Activated T-helper 17 cell treated with anti-CD3 and anti-CD28 coated beads, Interleukin-2, amount 50 U/mL, for 72 hours (primary cell): ENCODE measurements around the gene ASXL1. TPM values are rescaled to one million over a fixed set of nuclear protein-coding genes. Genes with fewer than 3 reads are reported as not detected.
A peak's percentile ranks its signal among the peaks of the same experiment; 100 is the strongest.

Experiments
- ATAC-seq: fragments of 150-1000 bp; cut with Tn5 transposase; replicated peaks from 2 replicates; pipeline ENCODE4 v1.10.0; 2021; ENCODE audit warnings: mild to moderate bottlenecking, moderate library complexity
- H3K27ac Mint-ChIP-seq: one replicate; pipeline ENCODE4 v1.8.0; 2022; ENCODE audit warnings: mixed read lengths
- H3K27me3 Mint-ChIP-seq: one replicate; pipeline ENCODE4 v1.8.0; 2022; ENCODE audit warnings: mixed read lengths
- H3K36me3 Mint-ChIP-seq: one replicate; pipeline ENCODE4 v1.8.0; 2022; ENCODE audit warnings: low read depth, mild to moderate bottlenecking, mixed read lengths
- H3K4me1 Mint-ChIP-seq: one replicate; pipeline ENCODE4 v1.8.0; 2022; ENCODE audit warnings: mixed read lengths
- H3K4me3 Mint-ChIP-seq: one replicate; pipeline ENCODE4 v1.8.0; 2022; ENCODE audit warnings: mild to moderate bottlenecking, mixed read lengths
- H3K9me3 Mint-ChIP-seq: one replicate; pipeline ENCODE4 v1.8.0; 2022; ENCODE audit warnings: mixed read lengths
- total RNA-seq, 2 donors: library from RNA; stranded (reverse); gene quantifications; one replicate each; pipeline ENCODE4 v1.2.3, GENCODE V29; 2022

ASXL1 gene
- total RNA-seq, 2 donors from 2014 or later, result 164 to 232 TPM

- no peaks in the 10 kb centered on the region for H3K9me3 Mint-ChIP-seq
- no peak overlapping the region for H3K4me3 Mint-ChIP-seq
- peaks cover 33% of the 10 kb centered on the region for H3K4me1 Mint-ChIP-seq
- no peaks in the 10 kb centered on the region for H3K27me3 Mint-ChIP-seq
- no peak for ATAC-seq
- H3K27ac Mint-ChIP-seq, result peak overlapping the region; percentile 44
- H3K36me3 Mint-ChIP-seq, result peaks cover 7% of the 10 kb centered on the region
These were observed 122.5 kb downstream of the ASXL1 start for GRCh38 chr20:32480371-32481241.

- peaks cover 35% of the 10 kb centered on the region for H3K4me1 Mint-ChIP-seq
- ATAC-seq, result no peak
- H3K27me3 Mint-ChIP-seq, result no peaks in the 10 kb centered on the region
- peak overlapping the region; percentile 51 for H3K4me3 Mint-ChIP-seq
- peak overlapping the region; percentile 44 for H3K27ac Mint-ChIP-seq
- H3K36me3 Mint-ChIP-seq, result peaks cover 7% of the 10 kb centered on the region
- H3K9me3 Mint-ChIP-seq, result no peaks in the 10 kb centered on the region
These were observed 123.4 kb downstream of the ASXL1 start for GRCh38 chr20:32481311-32482142.

GRCh38 chr20:32482143-32482441 lies 124.0 kb downstream of the ASXL1 start:
- H3K36me3 Mint-ChIP-seq, result peaks cover 7% of the 10 kb centered on the region
- no peak overlapping the region for H3K27ac Mint-ChIP-seq
- H3K4me3 Mint-ChIP-seq, result peak overlapping the region; percentile 51
- peaks cover 33% of the 10 kb centered on the region for H3K4me1 Mint-ChIP-seq
- no peaks in the 10 kb centered on the region for H3K27me3 Mint-ChIP-seq
- no peak for ATAC-seq
- H3K9me3 Mint-ChIP-seq, result no peaks in the 10 kb centered on the region

- no peak overlapping the region for H3K27ac Mint-ChIP-seq
- peaks cover 7% of the 10 kb centered on the region for H3K36me3 Mint-ChIP-seq
- H3K4me3 Mint-ChIP-seq, result peak overlapping the region; percentile 51
- H3K9me3 Mint-ChIP-seq, result no peaks in the 10 kb centered on the region
- ATAC-seq, result peak; percentile 21
- no peaks in the 10 kb centered on the region for H3K27me3 Mint-ChIP-seq
- H3K4me1 Mint-ChIP-seq, result peaks cover 32% of the 10 kb centered on the region
These were observed 124.5 kb downstream of the ASXL1 start for GRCh38 chr20:32482442-32483261.

- Mint-ChIP-seq H3K36me3 (peaks cover 7% of the 10 kb centered on the region), H3K4me1 (peaks cover 26% of the 10 kb centered on the region), H3K9me3 (no peaks in the 10 kb centered on the region), H3K27me3 (no peaks in the 10 kb centered on the region), H3K27ac (no peak overlapping the region), H3K4me3 (peak overlapping the region; percentile 86)
- peak; percentile 59 for ATAC-seq
These were observed 125.5 kb downstream of the ASXL1 start for GRCh38 chr20:32483351-32484224.

GRCh38 chr20:32484225-32484957 lies 126.3 kb downstream of the ASXL1 start:
- peak overlapping the region; percentile 95 for H3K27ac Mint-ChIP-seq
- peaks cover 26% of the 10 kb centered on the region for H3K4me1 Mint-ChIP-seq
- peaks cover 7% of the 10 kb centered on the region for H3K36me3 Mint-ChIP-seq
- H3K27me3 Mint-ChIP-seq, result no peaks in the 10 kb centered on the region
- peak overlapping the region; percentile 86 for H3K4me3 Mint-ChIP-seq
- ATAC-seq, result peak; percentile 20
- no peaks in the 10 kb centered on the region for H3K9me3 Mint-ChIP-seq

GRCh38 chr20:32484958-32485769 lies 127.0 kb downstream of the ASXL1 start:
- peak; percentile 82 for ATAC-seq
- peaks cover 7% of the 10 kb centered on the region for H3K36me3 Mint-ChIP-seq

GRCh38 chr20:32485770-32486478 lies 127.8 kb downstream of the ASXL1 start:
- Mint-ChIP-seq H3K9me3 (no peaks in the 10 kb centered on the region), H3K27me3 (no peaks in the 10 kb centered on the region), H3K36me3 (peaks cover 7% of the 10 kb centered on the region), H3K4me3 (peak overlapping the region; percentile 86), H3K4me1 (peaks cover 25% of the 10 kb centered on the region), H3K27ac (peak overlapping the region; percentile 95)
- ATAC-seq, result no peak

More at GRCh38 chr20:32484958-32485769, 127.0 kb downstream of the ASXL1 start:
- no peaks in the 10 kb centered on the region for H3K9me3 Mint-ChIP-seq
- H3K4me3 Mint-ChIP-seq, result peak overlapping the region; percentile 86
- peaks cover 26% of the 10 kb centered on the region for H3K4me1 Mint-ChIP-seq
- no peaks in the 10 kb centered on the region for H3K27me3 Mint-ChIP-seq
- H3K27ac Mint-ChIP-seq, result peak overlapping the region; percentile 95

GRCh38 chr20:32487381-32487780 lies 129.2 kb downstream of the ASXL1 start:
- H3K4me3 Mint-ChIP-seq, result no peak overlapping the region
- H3K9me3 Mint-ChIP-seq, result no peaks in the 10 kb centered on the region
- H3K36me3 Mint-ChIP-seq, result peaks cover 7% of the 10 kb centered on the region
- no peak overlapping the region for H3K27ac Mint-ChIP-seq
- H3K27me3 Mint-ChIP-seq, result no peaks in the 10 kb centered on the region
- H3K4me1 Mint-ChIP-seq, result peaks cover 25% of the 10 kb centered on the region
- no peak for ATAC-seq

GRCh38 chr20:32488066-32488838 lies 130.1 kb downstream of the ASXL1 start:
- peaks cover 25% of the 10 kb centered on the region for H3K4me1 Mint-ChIP-seq
- H3K4me3 Mint-ChIP-seq, result no peak overlapping the region
- no peaks in the 10 kb centered on the region for H3K9me3 Mint-ChIP-seq
- no peaks in the 10 kb centered on the region for H3K27me3 Mint-ChIP-seq
- H3K27ac Mint-ChIP-seq, result peak overlapping the region; percentile 26
- H3K36me3 Mint-ChIP-seq, result peaks cover 7% of the 10 kb centered on the region
- ATAC-seq, result no peak
